ENCODE measurements around the gene AKIP1. TPM values are rescaled to one million over a fixed set of nuclear protein-coding genes. Genes with fewer than 3 reads are reported as not detected.
A peak's percentile ranks its signal among the peaks of the same experiment; 100 is the strongest.

AKIP1 gene
- total and polyA plus RNA-seq, 8 donors: 6.3 to 11.6 (median 7.9) TPM

GRCh38 chr11:8914661-8915018, 3.7 kb downstream of the AKIP1 start:
- ATAC-seq: no peak
- DNase-seq: no peak
- 54 to 72% methylated on average over 4 of the region's 4 CpGs for WGBS, 2 donors
- H3K27ac ChIP-seq: peak overlapping the region in 1 of 4 donors; percentile 53
- H3K4me3 ChIP-seq: no peak overlapping the region
- intact Hi-C loops (cut with DNase I): no loop called here
- TF ChIP-seq CTCF (IDR thresholded peaks at IDR 0.05): no peak
- no peak for FAIRE-seq
- H3K4me1 ChIP-seq: peaks cover 3 to 7% (median 5%) of the 10 kb centered on the region in 3 donors
- no peaks in the 10 kb centered on the region for H3K27me3 ChIP-seq
- no peaks in the 10 kb centered on the region for H3K9me3 ChIP-seq
- H3K36me3 ChIP-seq: peaks cover 0 to 23% (median under 1%) of the 10 kb centered on the region in 3 donors

DNA sequence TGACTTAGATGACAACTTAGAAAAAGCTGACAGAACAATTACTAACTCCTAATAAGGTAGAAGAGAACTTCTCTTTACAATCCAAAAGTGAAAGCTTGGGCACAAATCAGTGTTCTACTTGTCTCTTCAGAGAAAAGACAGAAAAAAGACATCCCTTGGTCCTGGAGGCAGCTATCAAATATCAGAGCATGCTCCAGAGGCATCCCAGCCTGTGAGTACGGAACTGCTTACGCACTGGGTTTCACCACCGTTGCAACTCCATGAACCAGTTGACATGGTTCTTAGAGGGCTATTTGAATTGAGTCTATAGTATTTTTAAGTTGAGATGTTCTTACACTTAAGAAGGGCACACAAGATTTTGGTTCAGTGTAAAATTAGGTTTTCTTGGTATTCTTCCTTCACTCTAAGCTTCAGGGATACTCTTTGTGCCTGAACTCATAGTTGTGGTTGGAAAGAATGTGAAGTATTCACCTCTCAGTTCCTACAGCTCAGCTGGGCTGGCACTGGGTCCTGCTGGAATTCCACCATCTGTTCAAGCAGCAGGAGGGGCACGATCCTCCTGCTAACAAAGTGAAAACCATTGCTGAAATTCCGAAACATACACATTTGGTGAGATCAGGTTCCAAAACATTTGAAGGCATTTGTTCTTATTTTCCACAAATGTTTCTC, 6.3 kb downstream of the AKIP1 start:
- no peaks in the 10 kb centered on the region for H3K9me3 ChIP-seq
- ATAC-seq (peak in 3 of 4 donors; percentile 24 to 71 (median 68)), FAIRE-seq (no peak), DNase-seq (no peak)
- peaks cover 0 to 37% (median 8%) of the 10 kb centered on the region in 3 donors for H3K36me3 ChIP-seq
- H3K27ac ChIP-seq: peak overlapping the region in 1 of 4 donors; percentile 2
- 59 to 81% methylated on average over 5 of the region's 5 CpGs for WGBS, 2 donors
- no peak for TF ChIP-seq CTCF (IDR thresholded peaks at IDR 0.05)
- no peak overlapping the region for H3K4me3 ChIP-seq
- intact Hi-C loops (cut with DNase I): no loop called here
- H3K4me1 ChIP-seq: peaks cover 3 to 7% (median 5%) of the 10 kb centered on the region in 3 donors
- H3K27me3 ChIP-seq: no peaks in the 10 kb centered on the region

DNA sequence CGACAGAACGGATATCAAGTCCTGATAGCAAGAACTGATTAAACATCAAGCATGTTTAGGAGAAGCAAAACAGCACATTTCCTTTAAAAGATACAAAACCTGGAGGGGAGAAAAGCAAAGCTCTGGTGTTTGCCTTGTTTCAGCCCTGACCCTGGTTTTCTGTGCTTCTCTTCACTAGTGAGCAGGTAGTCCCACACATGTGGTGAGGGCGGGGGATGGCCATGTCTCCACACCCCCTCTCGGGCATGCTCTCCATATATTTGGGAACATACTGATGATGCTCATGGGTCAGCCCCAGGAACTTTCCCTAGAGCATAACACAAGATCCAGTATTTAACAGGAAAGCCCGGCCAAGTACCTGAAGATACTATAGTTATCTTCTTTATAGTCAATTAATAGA, 11.7 kb downstream of the AKIP1 start:
- H3K27ac ChIP-seq: no peak overlapping the region
- no peaks in the 10 kb centered on the region for H3K9me3 ChIP-seq
- no peaks in the 10 kb centered on the region for H3K4me1 ChIP-seq
- DNase-seq: no peak
- no peak overlapping the region for H3K4me3 ChIP-seq
- no peak for TF ChIP-seq CTCF (IDR thresholded peaks at IDR 0.05)
- WGBS, 2 donors: 80 to 88% methylated on average over 5 of the region's 5 CpGs
- ATAC-seq: no peak
- H3K36me3 ChIP-seq: peaks cover 0 to 29% (median 8%) of the 10 kb centered on the region in 3 donors
- H3K27me3 ChIP-seq: no peaks in the 10 kb centered on the region
- no peak for FAIRE-seq
- intact Hi-C loops (cut with DNase I): no loop called here

DNA sequence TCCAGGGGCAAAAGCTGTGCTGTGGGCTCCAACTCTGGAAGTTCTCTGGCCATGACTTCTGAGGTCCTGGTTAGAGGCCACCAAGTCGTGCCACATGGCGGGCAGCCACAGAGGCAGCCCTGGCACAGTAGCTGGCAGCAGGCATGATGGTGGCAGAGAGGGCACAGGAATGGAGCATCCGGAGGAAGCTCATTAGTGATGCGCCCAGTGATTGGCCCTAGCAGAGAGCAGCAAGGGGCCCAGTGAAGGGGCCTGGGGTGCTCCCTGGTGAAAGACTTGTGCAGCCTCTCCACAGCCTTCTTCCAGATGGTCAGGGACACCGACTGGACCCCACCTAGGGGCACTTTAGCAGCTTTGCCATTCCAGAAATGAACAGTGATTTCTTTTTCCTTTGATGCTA, 14.7 kb downstream of the AKIP1 start:
- 82 to 90% methylated on average over 5 of the region's 5 CpGs for WGBS, 2 donors
- Histone ChIP-seq H3K4me3 (no peak overlapping the region), H3K4me1 (no peaks in the 10 kb centered on the region), H3K27me3 (no peaks in the 10 kb centered on the region), H3K36me3 (peaks cover 0 to 6% (median 0%) of the 10 kb centered on the region in 3 donors), H3K9me3 (no peaks in the 10 kb centered on the region), H3K27ac (no peak overlapping the region)
- FAIRE-seq: no peak
- TF ChIP-seq CTCF (IDR thresholded peaks at IDR 0.05): no peak
- DNase-seq: no peak
- no peak for ATAC-seq
- intact Hi-C loops (cut with DNase I): no loop called here

DNA sequence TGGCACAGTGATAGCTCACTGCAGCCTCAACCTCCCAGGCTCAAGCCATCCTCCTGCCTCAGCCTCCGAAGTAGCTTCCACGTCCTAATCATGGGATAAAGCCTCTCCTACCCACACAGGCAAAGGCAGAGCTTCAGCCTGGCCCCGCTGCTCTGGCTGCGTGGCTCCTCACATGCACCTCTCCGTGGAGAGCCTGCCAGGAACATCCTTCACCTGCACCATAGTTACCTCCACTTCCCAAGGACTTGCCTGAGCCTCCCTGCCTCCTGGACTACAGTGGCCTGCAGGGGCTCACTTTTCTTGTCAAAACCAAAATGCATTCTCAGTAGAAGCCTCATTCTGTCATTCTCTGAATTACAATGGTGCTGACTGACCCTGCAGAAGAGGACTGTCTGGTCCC, 15.2 kb downstream of the AKIP1 start:
- intact Hi-C loops (cut with DNase I): no loop called here
- Histone ChIP-seq H3K9me3 (no peaks in the 10 kb centered on the region), H3K36me3 (peaks cover 0 to 6% (median 0%) of the 10 kb centered on the region in 3 donors), H3K27me3 (no peaks in the 10 kb centered on the region), H3K27ac (no peak overlapping the region), H3K4me3 (no peak overlapping the region), H3K4me1 (no peaks in the 10 kb centered on the region)
- FAIRE-seq: no peak
- no peak for DNase-seq
- 85 to 92% methylated on average over 5 of the region's 5 CpGs for WGBS, 2 donors
- TF ChIP-seq CTCF (IDR thresholded peaks at IDR 0.05): no peak
- ATAC-seq: no peak
